SU-DHL-6 (cell line): Measurements from ENCODE around the gene ATP6V0C.

Experiments
- H2AFZ ChIP-seq: fragments of 200-600 bp; sonication (generic); 2 replicates; pipeline ENCODE4 v1.6.1; 2014; ENCODE audit warnings: low read depth, mild to moderate bottlenecking, moderate library complexity, mixed read lengths, antibody characterized with exemption, low read length; ENCODE audit not compliant: severe bottlenecking
- H3F3A ChIP-seq: fragments of 200-600 bp; shearing (Covaris generic); 2 replicates; pipeline ENCODE4 v1.6.0; 2016; ENCODE audit warnings: antibody characterized with exemption, mild to moderate bottlenecking; ENCODE audit not compliant: insufficient read depth
- H3K27ac ChIP-seq: fragments of 200-600 bp; sonication (generic); 2 replicates; pipeline ENCODE4 v1.5.1; 2016; ENCODE audit warnings: low read depth, mild to moderate bottlenecking, low read length, moderate library complexity, mixed read lengths
- H3K27me3 ChIP-seq: fragments of 200-600 bp; sonication (generic), shearing (Covaris generic); 2 replicates; pipeline ENCODE4 v1.6.0; 2014; ENCODE audit warnings: mild to moderate bottlenecking, low read length
- H3K36me3 ChIP-seq: fragments of 200-600 bp; sonication (generic); 2 replicates; pipeline ENCODE4 v1.6.1; 2014; ENCODE audit warnings: mild to moderate bottlenecking, low read length, mixed read lengths
- H3K4me2 ChIP-seq: fragments of 300-600, 200-600 bp; shearing (Covaris generic), sonication (generic); 2 replicates; pipeline ENCODE4 v1.6.0; 2014; ENCODE audit warnings: low read length, low read depth, mild to moderate bottlenecking; ENCODE audit not compliant: poor library complexity, severe bottlenecking
- H3K4me3 ChIP-seq: fragments of 200-600 bp; sonication (generic); 2 replicates; pipeline ENCODE4 v1.5.1; 2014; ENCODE audit warnings: antibody characterized with exemption, low read length, mild to moderate bottlenecking, mixed read lengths; ENCODE audit not compliant: insufficient read depth, poor library complexity, severe bottlenecking
- H3K79me2 ChIP-seq: fragments of 200-600 bp; sonication (generic); 2 replicates; pipeline ENCODE4 v1.6.1; 2014; ENCODE audit warnings: mild to moderate bottlenecking, low read length, moderate library complexity; ENCODE audit not compliant: insufficient read depth
- H3K9ac ChIP-seq: fragments of 200-600 bp; sonication (generic); 2 replicates; pipeline ENCODE4 v1.7.0; 2014; ENCODE audit warnings: mild to moderate bottlenecking, low read length
- H3K9me2 ChIP-seq: fragments of 200-600 bp; sonication (generic); replicated peaks from 2 replicates; pipeline ENCODE4 v1.6.1; 2014; ENCODE audit warnings: low read length; ENCODE audit not compliant: insufficient read depth
- H3K9me3 ChIP-seq: fragments of 200-600 bp; sonication (generic); 2 replicates; pipeline ENCODE4 v1.6.1; 2014; ENCODE audit warnings: low read length, mixed read lengths; ENCODE audit not compliant: insufficient read depth
- H4K20me1 ChIP-seq: fragments of 200-600 bp; sonication (generic); 2 replicates; pipeline ENCODE4 v1.6.1; 2014; ENCODE audit warnings: low read depth, mild to moderate bottlenecking, antibody characterized with exemption, low read length, moderate library complexity, mixed read lengths
- EZH2phosphoT487 ChIP-seq: fragments of 200-600 bp; sonication (generic), shearing (Covaris generic); conservative IDR thresholded peaks from 2 replicates; pipeline ENCODE4 v1.6.1; 2018; ENCODE audit warnings: mild to moderate bottlenecking, antibody characterized with exemption, low read length, moderate library complexity, mixed read lengths
- TF ChIP-seq, protein P1 (sequence below): fragments of 200-600 bp; sonication (generic); IDR thresholded peaks from one replicate; pipeline ENCODE4 v1.5.1; 2017; ENCODE audit warnings: antibody characterized with exemption, mild to moderate bottlenecking, low read length, moderate library complexity; ENCODE audit not compliant: insufficient read depth, poor library complexity, severe bottlenecking

ATP6V0C gene

DNA sequence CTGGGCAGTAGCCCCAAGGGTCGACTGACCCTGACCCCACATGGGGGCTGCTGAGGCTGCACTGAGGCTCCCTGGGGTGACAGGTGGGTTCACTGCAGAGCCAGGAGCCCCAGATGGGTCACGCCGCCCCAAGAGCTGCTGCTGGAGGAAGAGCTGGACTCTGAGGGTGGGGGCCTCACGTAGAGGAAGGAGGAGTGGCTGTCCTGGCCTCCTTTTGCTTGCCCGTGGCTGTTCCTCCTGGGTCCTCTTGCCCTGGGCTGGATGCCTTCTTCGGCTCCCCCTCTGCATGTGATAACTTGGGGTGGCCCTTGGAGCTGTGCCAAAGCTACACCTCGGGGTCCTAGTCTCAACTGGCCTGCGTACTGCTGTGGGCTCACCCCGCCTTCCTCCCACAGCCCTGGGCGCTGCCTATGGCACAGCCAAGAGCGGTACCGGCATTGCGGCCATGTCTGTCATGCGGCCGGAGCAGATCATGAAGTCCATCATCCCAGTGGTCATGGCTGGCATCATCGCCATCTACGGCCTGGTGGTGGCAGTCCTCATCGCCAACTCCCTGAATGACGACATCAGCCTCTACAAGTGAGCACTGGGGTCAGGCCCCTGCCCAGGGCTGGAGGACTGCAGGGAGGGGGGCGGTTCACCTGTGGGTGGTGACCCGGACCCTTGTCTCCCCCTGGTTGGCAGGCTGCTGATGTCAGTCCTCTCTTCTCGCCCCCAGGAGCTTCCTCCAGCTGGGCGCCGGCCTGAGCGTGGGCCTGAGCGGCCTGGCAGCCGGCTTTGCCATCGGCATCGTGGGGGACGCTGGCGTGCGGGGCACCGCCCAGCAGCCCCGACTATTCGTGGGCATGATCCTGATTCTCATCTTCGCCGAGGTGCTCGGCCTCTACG lies 5.3 kb downstream of the ATP6V0C start:
- no peaks in the 10 kb centered on the region for H3K9me2 ChIP-seq
- no peak overlapping the region for H3K4me2 ChIP-seq
- H3K4me3 ChIP-seq = no peak overlapping the region
- 0 out of 2 replicates have a peak, but pooled peaks cover 7% of the 10 kb centered on the region for H3F3A ChIP-seq
- H2AFZ ChIP-seq = no peak overlapping the region
- no peak for TF ChIP-seq EZH2phosphoT487
- TF ChIP-seq, protein P1, sequence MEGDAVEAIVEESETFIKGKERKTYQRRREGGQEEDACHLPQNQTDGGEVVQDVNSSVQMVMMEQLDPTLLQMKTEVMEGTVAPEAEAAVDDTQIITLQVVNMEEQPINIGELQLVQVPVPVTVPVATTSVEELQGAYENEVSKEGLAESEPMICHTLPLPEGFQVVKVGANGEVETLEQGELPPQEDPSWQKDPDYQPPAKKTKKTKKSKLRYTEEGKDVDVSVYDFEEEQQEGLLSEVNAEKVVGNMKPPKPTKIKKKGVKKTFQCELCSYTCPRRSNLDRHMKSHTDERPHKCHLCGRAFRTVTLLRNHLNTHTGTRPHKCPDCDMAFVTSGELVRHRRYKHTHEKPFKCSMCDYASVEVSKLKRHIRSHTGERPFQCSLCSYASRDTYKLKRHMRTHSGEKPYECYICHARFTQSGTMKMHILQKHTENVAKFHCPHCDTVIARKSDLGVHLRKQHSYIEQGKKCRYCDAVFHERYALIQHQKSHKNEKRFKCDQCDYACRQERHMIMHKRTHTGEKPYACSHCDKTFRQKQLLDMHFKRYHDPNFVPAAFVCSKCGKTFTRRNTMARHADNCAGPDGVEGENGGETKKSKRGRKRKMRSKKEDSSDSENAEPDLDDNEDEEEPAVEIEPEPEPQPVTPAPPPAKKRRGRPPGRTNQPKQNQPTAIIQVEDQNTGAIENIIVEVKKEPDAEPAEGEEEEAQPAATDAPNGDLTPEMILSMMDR = no peak
- H3K27me3 ChIP-seq = no peaks in the 10 kb centered on the region
- no peaks in the 10 kb centered on the region for H3K36me3 ChIP-seq
- no peak overlapping the region for H3K27ac ChIP-seq
- no peak overlapping the region for H3K9ac ChIP-seq
- no peaks in the 10 kb centered on the region for H3K9me3 ChIP-seq
- no peaks in the 10 kb centered on the region for H4K20me1 ChIP-seq
- H3K79me2 ChIP-seq = peaks cover 65% of the 10 kb centered on the region

GRCh38 chr16:2519711-2520080 lies 5.9 kb downstream of the ATP6V0C start:
- Histone ChIP-seq H3K9me3 (no peaks in the 10 kb centered on the region), H3K79me2 (peaks cover 60% of the 10 kb centered on the region), H3F3A (0 out of 2 replicates have a peak, but pooled peaks cover 7% of the 10 kb centered on the region), H3K27ac (peak overlapping the region; percentile 52; the same call in 1 of the 2 replicates), H3K9ac (peak overlapping the region; percentile 63; the same call in 1 of the 2 replicates), H3K9me2 (no peaks in the 10 kb centered on the region), H3K27me3 (no peaks in the 10 kb centered on the region), H4K20me1 (no peaks in the 10 kb centered on the region), H2AFZ (no peak overlapping the region), H3K36me3 (no peaks in the 10 kb centered on the region), H3K4me3 (peak overlapping the region; percentile 37), H3K4me2 (peak overlapping the region; percentile 71)
- TF ChIP-seq, protein P1 = no peak
- TF ChIP-seq EZH2phosphoT487 = no peak

DNA sequence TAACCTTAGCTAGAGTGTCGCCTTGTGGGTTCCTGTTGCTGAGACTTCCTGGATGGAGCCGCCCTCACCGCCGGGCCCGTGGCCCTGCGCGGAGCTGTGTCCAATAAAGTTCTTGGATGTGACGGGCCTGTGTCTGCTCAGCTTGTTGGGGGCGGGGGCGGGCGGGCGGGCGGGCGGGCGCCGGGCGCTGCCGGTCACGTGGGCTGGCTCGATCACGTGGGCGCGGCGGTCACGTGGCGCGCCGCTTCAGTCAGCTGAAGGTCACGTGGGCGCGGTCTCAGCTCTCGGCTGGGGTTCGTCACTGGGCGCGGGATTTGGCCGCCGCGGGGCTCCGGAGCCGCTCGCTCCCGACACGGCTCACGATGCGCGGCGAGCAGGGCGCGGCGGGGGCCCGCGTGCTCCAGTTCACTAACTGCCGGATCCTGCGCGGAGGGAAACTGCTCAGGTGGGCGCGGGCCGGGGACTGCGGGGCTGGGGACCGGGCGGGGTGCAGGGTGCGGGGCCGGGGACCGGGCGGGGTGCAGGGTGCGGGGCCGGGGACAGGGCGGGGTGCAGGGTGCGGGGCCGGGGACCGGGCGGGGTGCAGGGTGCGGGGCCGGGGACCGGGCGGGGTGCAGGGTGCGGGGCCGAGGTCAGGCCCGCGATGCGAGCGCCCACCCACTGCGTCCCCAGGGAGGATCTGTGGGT lies 6.5 kb downstream of the ATP6V0C start, which contains the start of gene AMDHD2:
Gene AMDHD2 (plus strand): TSS at position 275 of the 687 bp plus-strand sequence. CDS start 88 bp downstream, at position 363.
- peak within 1 kb of the TSS; percentile 73 for H3K4me2 ChIP-seq
- H4K20me1 ChIP-seq = no peaks in the 10 kb centered on the region
- no peak within 1 kb of the TSS for H2AFZ ChIP-seq
- peak within 1 kb of the TSS; percentile 52; the same call in 1 of the 2 replicates for H3K27ac ChIP-seq
- no peaks in the 10 kb centered on the region for H3K27me3 ChIP-seq
- H3K79me2 ChIP-seq = peaks cover 55% of the 10 kb centered on the region
- TF ChIP-seq EZH2phosphoT487 = no peak
- TF ChIP-seq, protein P1 = no peak
- no peaks in the 10 kb centered on the region for H3K36me3 ChIP-seq
- no peaks in the 10 kb centered on the region for H3K9me2 ChIP-seq
- H3K9ac ChIP-seq = peak within 1 kb of the TSS; percentile 63
- no peaks in the 10 kb centered on the region for H3K9me3 ChIP-seq
- 0 out of 2 replicates have a peak, but pooled peaks cover 7% of the 10 kb centered on the region for H3F3A ChIP-seq
- peak within 1 kb of the TSS; percentile 79 for H3K4me3 ChIP-seq
